ENCODE measurements around the gene FARS2. TPM values are rescaled to one million over a fixed set of nuclear protein-coding genes. Genes with fewer than 3 reads are reported as not detected.

The FARS2 gene
- total RNA-seq, 2 experiments from 2014 or later, result 16.7 to 20.2 TPM

GRCh38 chr6:5506149-5506548 is 244.8 kb downstream of the FARS2 start:
- Mint-ChIP-seq H3K36me3 (ENCODE audit: low read depth) (no peaks in the 10 kb centered on the region), H3K9me3 (ENCODE audit: insufficient read depth) (no peaks in the 10 kb centered on the region), H3K4me1 (ENCODE audit: low read depth) (peaks cover 20% of the 10 kb centered on the region), H3K27me3 (ENCODE audit: low read depth) (no peaks in the 10 kb centered on the region), H3K27ac (no peak overlapping the region), H3K4me3 (no peak overlapping the region)
- POLR2A ChIA-PET, result no interaction called here
- CTCF ChIA-PET, result interaction anchor here (1.1 to 2.5 kb wide), 3 partner anchors 8 to 35 kb away, joined by 3 to 22 read pairs (median 3); no protein-coding TSS in a partner anchor
- ATAC-seq, result no peak
- no peak for DNase-seq

- DNase-seq, result no peak
- ATAC-seq, result no peak
- ChIA-PET CTCF (interaction anchor here (0.7 to 2.5 kb wide), 7 partner anchors 8 to 37 kb away, joined by 3 to 22 read pairs (median 3); no protein-coding TSS in a partner anchor), POLR2A (no interaction called here)
- no peaks in the 10 kb centered on the region for H3K27me3 Mint-ChIP-seq (ENCODE audit: low read depth)
- H3K4me1 Mint-ChIP-seq (ENCODE audit: low read depth), result peaks cover 20% of the 10 kb centered on the region
- H3K9me3 Mint-ChIP-seq (ENCODE audit: insufficient read depth), result no peaks in the 10 kb centered on the region
- peak overlapping the region; percentile 49 for H3K4me3 Mint-ChIP-seq
- H3K27ac Mint-ChIP-seq, result peak overlapping the region; percentile 48
- no peaks in the 10 kb centered on the region for H3K36me3 Mint-ChIP-seq (ENCODE audit: low read depth)
Measured at GRCh38 chr6:5506597-5506996, 245.3 kb downstream of the FARS2 start.

GRCh38 chr6:5507131-5507681 is 245.9 kb downstream of the FARS2 start:
- peak; percentile 32 for DNase-seq
- Mint-ChIP-seq H3K36me3 (ENCODE audit: low read depth) (no peaks in the 10 kb centered on the region), H3K27ac (peak overlapping the region; percentile 48), H3K4me1 (ENCODE audit: low read depth) (peaks cover 20% of the 10 kb centered on the region), H3K4me3 (peak overlapping the region; percentile 49), H3K27me3 (ENCODE audit: low read depth) (no peaks in the 10 kb centered on the region), H3K9me3 (ENCODE audit: insufficient read depth) (no peaks in the 10 kb centered on the region)
- CTCF ChIA-PET, result interaction anchor here (0.7 to 2.5 kb wide), 7 partner anchors 9 to 38 kb away, joined by 3 to 22 read pairs (median 3); no protein-coding TSS in a partner anchor
- POLR2A ChIA-PET, result no interaction called here
- ATAC-seq, result peak; percentile 74

GRCh38 chr6:5509106-5509505 is 247.8 kb downstream of the FARS2 start:
- no peaks in the 10 kb centered on the region for H3K36me3 Mint-ChIP-seq (ENCODE audit: low read depth)
- H3K27me3 Mint-ChIP-seq (ENCODE audit: low read depth), result no peaks in the 10 kb centered on the region
- no peak overlapping the region for H3K27ac Mint-ChIP-seq
- H3K4me1 Mint-ChIP-seq (ENCODE audit: low read depth), result peaks cover 20% of the 10 kb centered on the region
- ATAC-seq, result no peak
- H3K9me3 Mint-ChIP-seq (ENCODE audit: insufficient read depth), result no peaks in the 10 kb centered on the region
- H3K4me3 Mint-ChIP-seq, result no peak overlapping the region
- CTCF ChIA-PET, result interaction anchor here (1.7 kb wide), 1 partner anchor 38 kb away, joined by 6 read pairs; no protein-coding TSS in a partner anchor
- POLR2A ChIA-PET, result no interaction called here
- no peak for DNase-seq

- DNase-seq (no peak), ATAC-seq (no peak)
- H3K9me3 Mint-ChIP-seq (ENCODE audit: insufficient read depth), result no peaks in the 10 kb centered on the region
- H3K27me3 Mint-ChIP-seq (ENCODE audit: low read depth), result no peaks in the 10 kb centered on the region
- H3K36me3 Mint-ChIP-seq (ENCODE audit: low read depth), result no peaks in the 10 kb centered on the region
- no peak overlapping the region for H3K27ac Mint-ChIP-seq
- H3K4me1 Mint-ChIP-seq (ENCODE audit: low read depth), result peaks cover 20% of the 10 kb centered on the region
- ChIA-PET POLR2A (interaction anchor here (0.6 to 0.8 kb wide), 2 partner anchors 24 to 39 kb away, joined by 3 read pairs; no protein-coding TSS in a partner anchor), CTCF (interaction anchor here (1.7 kb wide), 1 partner anchor 39 kb away, joined by 6 read pairs; no protein-coding TSS in a partner anchor)
- H3K4me3 Mint-ChIP-seq, result no peak overlapping the region
Measured at GRCh38 chr6:5510331-5511133, 249.2 kb downstream of the FARS2 start.

- Mint-ChIP-seq H3K4me1 (ENCODE audit: low read depth) (peaks cover 15% of the 10 kb centered on the region), H3K27me3 (ENCODE audit: low read depth) (no peaks in the 10 kb centered on the region), H3K4me3 (no peak overlapping the region), H3K9me3 (ENCODE audit: insufficient read depth) (no peaks in the 10 kb centered on the region), H3K27ac (no peak overlapping the region), H3K36me3 (ENCODE audit: low read depth) (no peaks in the 10 kb centered on the region)
- ChIA-PET POLR2A (no interaction called here), CTCF (no interaction called here)
- no peak for ATAC-seq
- no peak for DNase-seq
Measured at GRCh38 chr6:5511954-5512353, 250.6 kb downstream of the FARS2 start.

- H3K27me3 Mint-ChIP-seq (ENCODE audit: low read depth), result no peaks in the 10 kb centered on the region
- H3K4me3 Mint-ChIP-seq, result no peak overlapping the region
- DNase-seq (no peak), ATAC-seq (no peak)
- CTCF ChIA-PET, result no interaction called here
- no peaks in the 10 kb centered on the region for H3K36me3 Mint-ChIP-seq (ENCODE audit: low read depth)
- POLR2A ChIA-PET, result no interaction called here
- H3K9me3 Mint-ChIP-seq (ENCODE audit: insufficient read depth), result no peaks in the 10 kb centered on the region
- no peak overlapping the region for H3K27ac Mint-ChIP-seq
- peaks cover 12% of the 10 kb centered on the region for H3K4me1 Mint-ChIP-seq (ENCODE audit: low read depth)
Measured at GRCh38 chr6:5512422-5512821, 251.1 kb downstream of the FARS2 start.

GRCh38 chr6:5513408-5513807 is 252.1 kb downstream of the FARS2 start:
- H3K4me1 Mint-ChIP-seq (ENCODE audit: low read depth), result peaks cover 15% of the 10 kb centered on the region
- CTCF ChIA-PET, result no interaction called here
- no peak overlapping the region for H3K27ac Mint-ChIP-seq
- DNase-seq, result no peak
- no peak for ATAC-seq
- H3K36me3 Mint-ChIP-seq (ENCODE audit: low read depth), result peaks cover 6% of the 10 kb centered on the region
- no peaks in the 10 kb centered on the region for H3K9me3 Mint-ChIP-seq (ENCODE audit: insufficient read depth)
- POLR2A ChIA-PET, result no interaction called here
- no peaks in the 10 kb centered on the region for H3K27me3 Mint-ChIP-seq (ENCODE audit: low read depth)
- H3K4me3 Mint-ChIP-seq, result no peak overlapping the region

GRCh38 chr6:5514353-5514752 is 253.0 kb downstream of the FARS2 start:
- no peak overlapping the region for H3K4me3 Mint-ChIP-seq
- ChIA-PET CTCF (no interaction called here), POLR2A (no interaction called here)

GRCh38 chr6:5515200-5515599 is 253.9 kb downstream of the FARS2 start:
- POLR2A ChIA-PET, result no interaction called here
- DNase-seq, result no peak
- ATAC-seq, result no peak
- CTCF ChIA-PET, result interaction anchor here (5.8 kb wide), 1 partner anchor 9 kb away, joined by 22 read pairs; no protein-coding TSS in a partner anchor
- no peaks in the 10 kb centered on the region for H3K9me3 Mint-ChIP-seq (ENCODE audit: insufficient read depth)
- H3K4me3 Mint-ChIP-seq, result no peak overlapping the region
- H3K27ac Mint-ChIP-seq, result no peak overlapping the region
- H3K27me3 Mint-ChIP-seq (ENCODE audit: low read depth), result no peaks in the 10 kb centered on the region
- H3K36me3 Mint-ChIP-seq (ENCODE audit: low read depth), result peaks cover 11% of the 10 kb centered on the region
- H3K4me1 Mint-ChIP-seq (ENCODE audit: low read depth), result peaks cover 27% of the 10 kb centered on the region

More at GRCh38 chr6:5514353-5514752, 253.0 kb downstream of the FARS2 start:
- ATAC-seq, result no peak
- Mint-ChIP-seq H3K27me3 (ENCODE audit: low read depth) (no peaks in the 10 kb centered on the region), H3K9me3 (ENCODE audit: insufficient read depth) (no peaks in the 10 kb centered on the region), H3K27ac (no peak overlapping the region), H3K36me3 (ENCODE audit: low read depth) (peaks cover 9% of the 10 kb centered on the region), H3K4me1 (ENCODE audit: low read depth) (peaks cover 21% of the 10 kb centered on the region)
- no peak for DNase-seq

GRCh38 chr6:5516036-5516435 is 254.7 kb downstream of the FARS2 start:
- ATAC-seq (no peak), DNase-seq (no peak)
- Mint-ChIP-seq H3K4me1 (ENCODE audit: low read depth) (peaks cover 31% of the 10 kb centered on the region), H3K4me3 (no peak overlapping the region), H3K27ac (no peak overlapping the region), H3K36me3 (ENCODE audit: low read depth) (peaks cover 11% of the 10 kb centered on the region), H3K27me3 (ENCODE audit: low read depth) (no peaks in the 10 kb centered on the region), H3K9me3 (ENCODE audit: insufficient read depth) (no peaks in the 10 kb centered on the region)
- ChIA-PET POLR2A (no interaction called here), CTCF (interaction anchor here (0.9 to 5.8 kb wide), 2 partner anchors 9 to 45 kb away, joined by 3 to 22 read pairs; no protein-coding TSS in a partner anchor)

- peak; percentile 63 for DNase-seq
- POLR2A ChIA-PET, result no interaction called here
- Mint-ChIP-seq H3K4me3 (peak overlapping the region; percentile 35), H3K27ac (peak overlapping the region; percentile 78), H3K36me3 (ENCODE audit: low read depth) (peaks cover 11% of the 10 kb centered on the region), H3K4me1 (ENCODE audit: low read depth) (peaks cover 45% of the 10 kb centered on the region), H3K9me3 (ENCODE audit: insufficient read depth) (no peaks in the 10 kb centered on the region), H3K27me3 (ENCODE audit: low read depth) (no peaks in the 10 kb centered on the region)
- CTCF ChIA-PET, result interaction anchor here (5.8 kb wide), 1 partner anchor 11 kb away, joined by 22 read pairs; no protein-coding TSS in a partner anchor
- ATAC-seq, result peak; percentile 81
Measured at GRCh38 chr6:5517796-5518195, 256.5 kb downstream of the FARS2 start.
